Embryonic facial prominence (tissue), 1 donor: ENCODE data around the gene TFDP2.

ENCODE experiments used
- DNase-seq: peaks from one replicate; pipeline ENCODE4 v3.0.0-alpha.2; 2016; ENCODE audit errors: extremely low spot score

TFDP2 gene

GRCh38 chr3:142072816-142073215 is 76.5 kb downstream of the TFDP2 start:
- DNase-seq, result no peak

- no peak for DNase-seq
Observed at GRCh38 chr3:142065932-142066331, 83.4 kb downstream of the TFDP2 start.

GRCh38 chr3:142065344-142065743 is 84.0 kb downstream of the TFDP2 start:
- DNase-seq, result no peak

GRCh38 chr3:142064454-142064853 is 84.9 kb downstream of the TFDP2 start:
- no peak for DNase-seq

- DNase-seq, result no peak
Observed at GRCh38 chr3:142057331-142057725, 92.0 kb downstream of the TFDP2 start.

GRCh38 chr3:142056656-142057330 is 92.6 kb downstream of the TFDP2 start:
- no peak for DNase-seq

GRCh38 chr3:142053835-142054234 is 95.5 kb downstream of the TFDP2 start:
- DNase-seq, result no peak

- DNase-seq, result no peak
Observed at GRCh38 chr3:142053244-142053643, 96.1 kb downstream of the TFDP2 start.

- DNase-seq, result no peak
Observed at GRCh38 chr3:142051351-142051750, 98.0 kb downstream of the TFDP2 start.

- no peak for DNase-seq
Observed at GRCh38 chr3:142047021-142047369, 102.3 kb downstream of the TFDP2 start.

GRCh38 chr3:142046320-142047020 is 102.9 kb downstream of the TFDP2 start:
- DNase-seq, result no peak

GRCh38 chr3:142040941-142041491 is 108.3 kb downstream of the TFDP2 start:
- DNase-seq, result no peak

GRCh38 chr3:142035308-142035922 is 113.9 kb downstream of the TFDP2 start:
- no peak for DNase-seq

- no peak for DNase-seq
Observed at GRCh38 chr3:142033292-142033691, 116.1 kb downstream of the TFDP2 start.

GRCh38 chr3:142031575-142031974 is 117.8 kb downstream of the TFDP2 start:
- no peak for DNase-seq

GRCh38 chr3:142029791-142030190 is 119.6 kb downstream of the TFDP2 start:
- DNase-seq, result no peak

- no peak for DNase-seq
Observed at GRCh38 chr3:142029052-142029642, 120.2 kb downstream of the TFDP2 start.

- peak; percentile 54 for DNase-seq
Observed at GRCh38 chr3:142028243-142028777, 121.0 kb downstream of the TFDP2 start.

- no peak for DNase-seq
Observed at GRCh38 chr3:142027735-142028134, 121.6 kb downstream of the TFDP2 start.

- DNase-seq, result peak; percentile 9
Observed at GRCh38 chr3:142027300-142027699, 122.0 kb downstream of the TFDP2 start.

- no peak for DNase-seq
Observed at GRCh38 chr3:142026333-142026732, 123.0 kb downstream of the TFDP2 start.

- no peak for DNase-seq
Observed at GRCh38 chr3:142022381-142022780, 127.0 kb downstream of the TFDP2 start.
